ENCODE measurements around the gene TBL1X. TPM values are rescaled to one million over a fixed set of nuclear protein-coding genes. Genes with fewer than 3 reads are reported as not detected.

Gene TBL1X
- total RNA-seq, 1 donor from 2014 or later: 19.2 TPM

DNA sequence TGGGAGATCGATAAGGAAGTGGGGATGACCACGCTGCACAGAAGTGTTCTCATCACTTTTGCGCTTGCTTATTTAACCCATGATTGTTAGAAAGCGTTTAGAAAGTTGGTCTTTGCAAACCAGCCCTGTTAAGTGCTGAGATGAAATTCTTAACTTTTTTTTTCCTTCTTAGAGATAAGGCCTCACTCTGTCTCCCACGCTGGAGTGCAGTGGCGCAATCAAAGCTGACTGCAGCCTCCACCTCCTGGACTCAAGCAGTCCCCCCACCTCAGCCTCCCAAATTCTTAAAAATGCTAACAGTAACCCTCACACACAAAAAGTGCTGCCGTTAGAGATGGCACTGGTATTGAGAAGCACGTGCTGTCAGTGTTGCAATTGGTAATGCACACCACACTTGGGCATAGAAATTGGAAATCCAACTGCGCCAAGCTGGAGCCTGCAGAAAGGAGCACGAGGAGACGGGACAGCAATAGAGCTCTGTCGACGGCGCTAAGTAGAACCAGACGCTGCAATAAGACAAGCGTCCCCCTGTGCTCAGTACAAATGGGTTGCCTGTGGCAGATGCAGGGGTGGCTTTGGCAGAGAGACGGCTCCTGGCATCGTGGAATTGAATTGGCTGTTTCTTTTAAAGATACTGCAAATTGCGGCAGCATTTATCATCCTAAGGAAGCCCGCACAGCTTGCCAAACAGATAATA is 113.4 kb downstream of the TBL1X start:
- no peak for DNase-seq (ENCODE audit: low spot score)

GRCh38 chrX:9581771-9582385 is 117.0 kb downstream of the TBL1X start:
- no peak for DNase-seq (ENCODE audit: low spot score)

DNA sequence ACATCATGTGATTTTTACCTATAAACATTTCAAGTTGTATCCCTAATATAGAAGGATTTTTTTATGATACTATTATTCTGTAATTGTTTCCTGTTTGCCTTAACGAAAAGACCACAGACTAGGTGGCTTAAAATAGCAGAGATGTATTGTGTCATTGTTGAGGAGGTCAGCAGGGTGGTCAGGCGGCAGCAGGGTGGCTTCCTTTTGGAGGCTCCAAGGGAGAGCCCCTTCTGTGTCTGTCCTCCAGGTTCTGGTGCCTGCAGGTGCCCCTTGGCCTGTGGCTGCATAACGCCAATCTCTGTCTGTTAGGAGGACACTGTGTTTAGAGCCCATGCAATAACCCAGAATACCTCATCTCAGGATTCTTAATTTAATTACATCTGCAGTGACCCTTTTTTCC is 118.1 kb downstream of the TBL1X start:
- no peak for DNase-seq (ENCODE audit: low spot score)

GRCh38 chrX:9586992-9587392 is 122.1 kb downstream of the TBL1X start:
- DNase-seq (ENCODE audit: low spot score): no peak

GRCh38 chrX:9587642-9588041 is 122.8 kb downstream of the TBL1X start:
- DNase-seq (ENCODE audit: low spot score): no peak

GRCh38 chrX:9591496-9591895 is 126.6 kb downstream of the TBL1X start:
- DNase-seq (ENCODE audit: low spot score): no peak

DNA sequence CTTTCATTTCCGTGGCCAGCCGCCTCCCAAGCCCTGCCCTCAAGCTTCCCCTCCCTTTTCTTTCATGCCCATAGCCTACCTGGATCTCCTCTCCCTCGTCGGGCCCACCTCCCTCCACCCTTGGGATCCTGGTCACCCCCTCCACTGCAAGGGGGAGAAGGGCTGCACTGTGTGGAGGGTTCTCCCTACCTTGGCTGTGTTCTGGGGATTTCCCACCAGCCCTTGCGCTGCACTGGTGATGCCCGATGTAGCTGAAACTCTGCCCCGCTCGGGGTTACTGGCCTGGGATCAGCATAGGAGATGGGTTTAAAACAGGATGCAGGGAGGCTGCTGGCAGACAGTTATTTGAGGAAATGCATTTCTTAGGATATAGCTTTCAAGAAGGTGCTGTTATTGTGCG is 128.9 kb downstream of the TBL1X start:
- no peak for DNase-seq (ENCODE audit: low spot score)

DNA sequence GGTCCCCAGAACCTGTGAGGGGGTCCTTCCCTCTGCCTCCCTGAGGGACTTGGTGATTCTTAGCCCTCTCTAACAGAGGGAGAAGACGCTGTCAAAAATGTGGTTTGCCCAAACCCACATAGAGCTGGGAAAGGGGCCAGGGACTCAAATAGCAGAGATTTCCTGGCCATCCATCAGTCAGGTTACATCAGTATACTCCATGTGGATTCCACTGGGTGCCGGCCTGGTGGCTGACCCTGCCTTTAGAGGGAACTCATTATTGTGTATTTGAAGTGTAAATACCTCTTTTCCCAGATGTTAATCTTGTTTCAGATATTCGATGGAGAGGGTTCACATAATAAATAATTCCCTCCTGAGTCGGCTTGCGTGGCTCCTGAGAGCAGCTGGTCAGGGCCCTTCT is 130.3 kb downstream of the TBL1X start:
- DNase-seq (ENCODE audit: low spot score): no peak

DNA sequence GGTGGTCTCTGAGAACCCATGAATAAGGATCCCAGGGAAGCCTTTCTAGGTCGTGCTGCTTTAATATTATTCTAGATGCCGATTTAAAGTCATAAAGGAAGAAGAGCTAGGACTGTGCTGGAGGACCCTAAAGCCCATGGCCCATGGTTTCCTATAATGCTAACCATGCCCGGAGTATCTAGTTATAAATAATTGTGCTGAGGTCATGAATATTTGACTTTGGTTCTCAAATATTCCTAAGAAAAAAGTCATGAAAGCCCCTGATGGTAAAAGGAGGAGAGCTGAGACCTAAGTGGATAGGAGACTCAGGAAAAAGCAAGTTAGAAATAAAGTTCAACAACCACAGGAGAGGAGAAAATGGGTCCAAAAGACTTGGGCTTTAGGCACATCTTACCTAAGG is 132.0 kb downstream of the TBL1X start:
- DNase-seq (ENCODE audit: low spot score): no peak

DNA sequence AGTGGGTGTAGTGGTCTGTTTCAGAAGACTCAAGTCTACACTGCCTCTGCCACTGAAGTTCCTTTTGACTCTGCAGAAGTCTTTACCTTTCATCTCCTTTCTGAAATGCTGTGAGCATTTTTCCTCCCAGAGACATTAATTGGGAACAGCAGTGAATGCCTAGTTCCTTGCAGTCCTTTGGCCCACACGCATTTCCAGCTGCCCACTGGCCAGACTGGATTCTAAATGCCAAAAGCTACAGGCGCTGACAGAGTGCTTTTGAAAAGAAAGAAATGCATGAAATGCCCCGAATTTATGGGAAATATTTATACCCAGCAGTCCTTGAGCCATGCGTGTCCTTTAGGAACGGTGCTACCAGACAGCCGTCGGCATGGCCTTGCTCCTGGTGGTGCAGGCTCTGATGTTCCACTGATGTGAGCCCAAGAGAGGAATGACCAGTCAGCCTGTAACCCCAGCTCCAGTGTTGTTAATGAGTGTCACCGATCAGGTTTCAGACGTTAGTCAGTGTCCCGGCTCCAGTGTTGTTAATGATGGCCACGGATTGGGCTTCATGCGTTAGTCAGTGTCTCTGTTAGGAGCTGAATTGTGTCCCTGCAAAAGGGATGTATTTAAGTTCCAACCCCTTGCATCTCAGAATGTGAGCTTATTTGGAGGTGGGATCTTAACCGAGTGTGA is 132.6 kb downstream of the TBL1X start:
- DNase-seq (ENCODE audit: low spot score): no peak

DNA sequence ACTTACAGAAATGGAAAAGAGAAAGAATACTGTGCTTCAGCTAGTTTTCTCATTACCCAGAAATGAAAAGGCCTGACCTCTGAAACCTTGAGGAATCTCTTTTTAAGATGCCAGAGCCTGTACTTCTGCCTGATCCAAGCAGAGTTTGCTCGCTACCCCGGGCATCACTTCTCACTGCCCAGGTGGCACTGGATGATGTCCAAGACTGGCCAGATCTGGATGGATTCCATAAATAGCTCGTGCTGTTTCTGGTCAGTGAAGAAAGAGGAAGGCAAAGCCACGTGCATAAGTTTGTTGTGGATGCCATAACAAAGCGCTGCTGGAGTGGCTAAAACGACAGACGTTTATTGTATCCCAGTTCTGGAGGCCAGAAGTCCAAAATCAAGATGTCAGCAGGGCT is 133.5 kb downstream of the TBL1X start:
- DNase-seq (ENCODE audit: low spot score): no peak

DNA sequence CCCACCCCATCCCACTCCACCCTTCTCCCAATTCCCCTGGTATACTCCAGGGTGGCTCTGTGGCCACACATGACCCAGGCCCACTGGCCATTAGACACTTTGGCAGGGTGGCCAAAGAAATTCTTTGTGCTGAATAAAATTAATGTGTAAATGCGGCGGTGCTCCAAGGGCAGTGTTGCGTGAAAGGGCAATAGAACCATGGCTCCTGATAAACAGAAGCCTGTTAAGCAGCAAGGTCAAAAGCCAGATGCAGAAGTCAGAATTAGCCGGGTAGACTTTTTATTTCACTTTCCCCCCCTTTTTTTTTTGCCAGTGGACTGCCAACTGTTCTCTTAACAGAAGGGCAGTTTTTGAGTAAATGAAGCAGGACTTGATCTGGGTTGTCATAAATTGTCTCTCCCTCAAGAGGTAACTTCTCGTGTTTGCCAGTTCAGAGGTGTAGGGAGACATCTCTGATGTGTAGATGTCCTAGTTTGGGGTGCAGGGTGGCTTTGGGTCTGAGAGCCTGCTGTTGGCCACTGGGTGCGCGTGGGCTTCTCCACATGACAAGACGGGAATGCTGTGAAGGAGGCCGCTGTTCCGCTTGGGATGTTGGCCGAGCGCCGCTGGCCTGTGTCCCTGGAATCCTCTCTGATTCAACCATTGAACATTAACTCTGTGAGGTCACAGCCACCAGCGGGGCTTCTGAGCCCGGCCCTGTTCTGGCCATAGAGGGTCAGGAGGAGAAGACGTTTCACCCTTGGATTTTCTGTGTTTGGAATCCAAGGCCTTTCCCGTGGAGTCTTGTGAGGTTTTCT is 139.5 kb downstream of the TBL1X start:
- DNase-seq (ENCODE audit: low spot score): no peak

DNA sequence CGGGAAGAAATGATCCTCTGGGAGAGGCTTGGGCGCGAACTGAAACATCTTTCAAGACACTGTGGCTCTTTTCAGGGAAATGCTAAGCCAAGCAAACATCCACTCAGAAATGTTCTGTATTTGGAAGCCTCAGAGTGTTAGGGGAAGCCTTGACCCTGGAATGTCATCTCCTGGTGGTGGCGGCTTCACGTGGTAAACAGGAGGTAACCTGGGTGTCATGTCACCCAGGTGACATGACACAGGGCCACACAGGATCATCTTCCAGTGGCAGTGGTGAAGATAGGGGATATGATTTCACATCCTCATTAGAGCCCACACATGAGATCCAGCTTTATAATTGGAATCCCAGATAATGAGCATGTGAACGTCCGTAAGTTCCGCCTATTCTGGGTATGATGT is 140.0 kb downstream of the TBL1X start:
- no peak for DNase-seq (ENCODE audit: low spot score)

DNA sequence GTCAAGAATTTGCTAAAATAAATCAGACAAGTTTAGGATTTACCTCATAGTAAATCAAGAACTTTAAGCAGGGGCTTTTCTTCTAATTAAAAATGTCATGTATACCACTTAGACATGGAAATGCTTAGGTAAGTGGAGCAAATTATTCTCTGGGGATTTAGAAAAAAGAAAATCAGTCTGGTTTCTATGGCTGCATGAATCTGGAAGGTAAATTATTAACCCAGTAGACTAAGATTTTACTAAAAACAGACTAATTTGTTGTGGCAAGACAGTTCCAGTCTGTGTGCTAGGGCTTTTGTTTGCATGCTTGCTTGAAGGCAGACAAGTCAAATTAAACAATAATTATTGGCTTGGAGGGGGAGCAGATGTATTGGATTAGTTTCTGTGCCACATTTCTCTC is 140.6 kb downstream of the TBL1X start:
- DNase-seq (ENCODE audit: low spot score): no peak

- DNase-seq (ENCODE audit: low spot score): no peak
Observed at GRCh38 chrX:9606971-9607370, 142.1 kb downstream of the TBL1X start.

- DNase-seq (ENCODE audit: low spot score): no peak
Observed at GRCh38 chrX:9609499-9609898, 144.6 kb downstream of the TBL1X start.

DNA sequence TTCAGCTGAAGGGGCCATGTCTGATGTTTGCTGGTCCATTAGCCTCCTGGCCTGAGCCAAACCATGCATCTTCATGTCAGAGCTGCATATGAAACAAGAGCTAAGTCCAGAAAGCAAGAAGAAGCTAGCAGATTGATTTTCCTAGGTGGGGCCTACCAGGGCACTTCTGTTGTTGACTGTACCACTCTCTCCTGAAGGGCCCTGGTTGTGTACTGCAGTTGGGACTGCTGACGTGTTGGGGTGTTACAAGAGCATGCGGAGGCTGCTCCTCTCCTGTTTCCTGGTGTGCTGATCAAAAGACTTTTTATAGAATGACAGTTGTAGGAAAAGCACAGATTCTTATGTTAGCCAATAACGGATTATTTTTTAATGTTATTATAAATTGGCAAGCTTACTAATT is 145.1 kb downstream of the TBL1X start:
- DNase-seq (ENCODE audit: low spot score): no peak

DNA sequence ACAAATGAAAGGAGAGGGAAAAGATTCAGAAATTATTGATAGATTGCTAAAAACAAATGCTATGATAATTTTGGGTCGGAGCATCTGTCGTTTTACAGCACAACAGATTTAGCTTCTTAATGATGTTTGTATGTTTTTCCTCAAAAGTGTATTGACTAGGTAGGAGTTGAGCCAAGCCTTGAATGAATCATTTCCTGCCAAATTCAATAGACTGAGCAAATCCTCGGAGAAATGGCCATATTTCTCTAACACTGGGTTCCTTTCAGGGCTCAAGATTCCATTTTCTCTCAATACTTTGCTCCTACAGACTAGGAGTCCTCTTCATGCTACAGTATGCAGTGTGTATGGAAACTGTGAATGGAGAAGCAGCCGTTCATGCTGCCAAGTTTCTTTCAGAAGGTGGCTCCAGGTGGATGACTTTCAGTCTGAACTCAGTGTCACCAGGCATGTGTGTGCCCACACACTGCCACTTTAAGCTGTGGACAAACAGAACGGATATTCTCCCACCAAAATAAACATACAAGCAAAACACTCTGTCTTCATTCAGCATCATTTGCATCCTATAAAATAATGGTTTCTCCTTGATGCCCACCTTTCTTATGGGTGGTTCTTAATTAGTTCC is 146.0 kb downstream of the TBL1X start:
- no peak for DNase-seq (ENCODE audit: low spot score)

DNA sequence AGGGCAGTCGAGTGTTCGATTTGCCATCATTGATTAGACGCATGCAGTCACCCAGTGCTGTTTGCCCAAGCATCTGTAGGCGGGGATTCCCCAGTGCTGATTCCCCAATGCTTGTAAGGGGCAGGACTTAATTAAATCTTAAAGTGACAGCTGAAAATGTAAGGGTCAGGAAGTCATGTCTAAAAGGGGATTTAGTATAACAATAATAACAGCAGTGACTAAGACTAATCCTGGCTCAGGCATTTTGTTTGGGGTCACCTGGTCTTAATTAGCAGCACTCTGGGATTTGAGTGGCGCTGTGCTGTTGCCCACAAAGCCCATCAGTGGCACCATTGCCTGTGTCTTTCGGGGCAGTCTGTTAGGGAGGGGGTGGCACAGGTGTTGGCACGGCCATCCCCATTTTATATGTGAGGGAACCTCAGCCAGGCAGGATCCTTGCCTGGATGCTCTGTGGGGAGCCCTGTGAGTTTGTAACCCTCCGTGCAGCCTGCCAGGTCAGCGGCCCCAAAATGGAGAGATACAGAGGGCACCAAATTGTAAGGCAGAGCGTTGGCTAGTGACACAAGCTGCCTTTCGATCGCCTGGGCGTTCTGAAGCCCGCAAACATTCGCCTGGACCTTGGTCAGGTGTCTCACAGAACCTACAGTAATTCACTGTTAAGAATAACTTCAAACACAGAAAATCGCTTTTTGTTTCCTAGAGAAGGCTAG is 146.7 kb downstream of the TBL1X start:
- DNase-seq (ENCODE audit: low spot score): no peak

GRCh38 chrX:9612146-9612505 is 147.3 kb downstream of the TBL1X start:
- no peak for DNase-seq (ENCODE audit: low spot score)

- DNase-seq (ENCODE audit: low spot score): no peak
Observed at GRCh38 chrX:9614016-9614415, 149.2 kb downstream of the TBL1X start.

Measured in mesenteric fat pad (tissue), 1 donor.